PFSK-1 (cell line): Measurements from ENCODE around the gene AIP.

Source experiments
- POLR2AphosphoS5 ChIP-seq: IDR thresholded peaks from 2 replicates; pipeline ENCODE4 v1.6.1; 2012; ENCODE audit warnings: low read depth, mild to moderate bottlenecking, control low read depth, low read length, moderate library complexity
- TAF1 ChIP-seq: IDR thresholded peaks from 2 replicates; pipeline ENCODE4 v1.6.1; 2012; ENCODE audit warnings: low read length, control low read depth, borderline replicate concordance; ENCODE audit not compliant: insufficient read depth

- TF ChIP-seq POLR2AphosphoS5, result no peak
- TF ChIP-seq TAF1, result no peak
These were observed 23.0 kb downstream of the AIP start for GRCh38 chr11:67505605-67506396.
